Skeletal muscle tissue (tissue), 4 donors: ENCODE measurements around the gene NDUFS4. TPM values are rescaled to one million over a fixed set of nuclear protein-coding genes. Genes with fewer than 3 reads are reported as not detected.
"Not testable (repeated sequence)": the region's sequence is repeated elsewhere in the genome, so short reads cannot be mapped to it uniquely, and the experiment has no call there.

Experiments
- H3K27ac ChIP-seq: one replicate; pipeline ENCODE4 v1.7.0; 2013; ENCODE audit warnings: mild to moderate bottlenecking, low read depth, low read length, inconsistent platforms
- H3K27me3 ChIP-seq, 3 donors: one replicate each; pipeline ENCODE4 v1.7.0; 2013; ENCODE audit warnings: low read length in 3 of 3; ENCODE audit not compliant: control insufficient read depth in 3 of 3, insufficient read depth in 3 of 3
- H3K36me3 ChIP-seq, 3 donors: one replicate each; pipeline ENCODE4 v1.7.0; 2013; ENCODE audit warnings: low read length in 3 of 3; ENCODE audit not compliant: control insufficient read depth in 3 of 3, insufficient read depth in 3 of 3
- H3K4me1 ChIP-seq, 3 donors: one replicate each; pipeline ENCODE4 v1.7.0; 2013; ENCODE audit warnings: low read length in 3 of 3, mild to moderate bottlenecking in 3 of 3; ENCODE audit not compliant: control insufficient read depth in 3 of 3, insufficient read depth in 3 of 3
- H3K4me3 ChIP-seq, 3 donors: one replicate each; pipeline ENCODE4 v1.7.0; 2013; ENCODE audit warnings: low read length in 3 of 3
- H3K9ac ChIP-seq, 3 donors: one replicate each; pipeline ENCODE4 v1.7.0; 2013; ENCODE audit warnings: low read length in 3 of 3, mild to moderate bottlenecking in 3 of 3, moderate library complexity in 2 of 3, low read depth in 1 of 3
- H3K9me3 ChIP-seq, 3 donors: one replicate each; pipeline ENCODE4 v1.7.0; 2013; ENCODE audit warnings: low read length in 3 of 3; ENCODE audit not compliant: control insufficient read depth in 3 of 3
- total RNA-seq: library from RNA; depleted of rRNA; stranded (reverse); fragments of >200 nt; gene quantifications from one replicate; pipeline ENCODE4 v1.2.3, GENCODE V29; 2014
- donor health status: Osteomylitis.

NDUFS4 gene
- total RNA-seq, 1 donor from 2014 or later: 135 TPM

DNA sequence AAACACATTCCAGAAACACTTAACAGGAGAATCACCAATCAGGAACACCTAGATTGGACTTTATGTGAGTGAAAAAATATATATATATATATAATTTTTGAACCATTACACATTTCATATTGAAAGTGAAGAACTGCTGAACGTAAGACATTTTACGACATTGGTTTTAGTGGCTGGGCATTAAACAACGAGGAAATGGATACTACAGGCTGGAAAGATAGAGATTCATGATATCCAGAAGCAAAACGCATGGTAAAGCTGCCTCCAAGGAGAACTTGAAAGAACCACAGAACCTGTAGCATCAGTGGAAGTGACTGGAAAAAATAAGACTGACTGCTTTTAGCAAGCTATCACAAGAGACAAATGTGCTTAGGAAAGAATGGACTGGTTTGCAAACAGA is 13.2 kb upstream of the NDUFS4 start:
- Histone ChIP-seq H3K27ac (no peak overlapping the region), H3K4me1 (no peaks in the 10 kb centered on the region), H3K27me3 (no peaks in the 10 kb centered on the region), H3K9ac (no peak overlapping the region), H3K36me3 (no peaks in the 10 kb centered on the region), H3K4me3 (no peak overlapping the region), H3K9me3 (no peaks in the 10 kb centered on the region)

DNA sequence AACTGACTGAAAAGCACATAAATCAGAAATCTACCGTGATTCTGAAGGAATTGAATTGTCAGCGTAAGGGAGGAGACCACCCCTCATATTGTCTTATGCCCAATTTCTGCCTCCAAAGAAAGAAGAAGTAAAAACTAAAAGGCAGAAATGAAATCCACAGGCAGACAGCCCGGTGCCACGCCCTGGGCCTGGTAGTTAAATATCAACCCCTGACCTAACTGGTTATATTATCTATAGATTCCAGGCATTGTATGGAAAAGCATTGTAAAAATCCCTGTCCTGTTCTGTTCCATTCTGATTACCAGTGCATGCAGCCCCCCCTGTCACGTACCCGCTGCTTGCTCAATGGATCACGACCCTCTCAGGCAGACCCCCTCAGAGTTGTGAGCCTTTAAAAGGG is 11.9 kb upstream of the NDUFS4 start:
- H3K27me3 ChIP-seq, H3K9me3 ChIP-seq, H3K4me1 ChIP-seq, H3K4me3 ChIP-seq, H3K36me3 ChIP-seq, H3K9ac ChIP-seq, H3K27ac ChIP-seq: not testable (repeated sequence)

DNA sequence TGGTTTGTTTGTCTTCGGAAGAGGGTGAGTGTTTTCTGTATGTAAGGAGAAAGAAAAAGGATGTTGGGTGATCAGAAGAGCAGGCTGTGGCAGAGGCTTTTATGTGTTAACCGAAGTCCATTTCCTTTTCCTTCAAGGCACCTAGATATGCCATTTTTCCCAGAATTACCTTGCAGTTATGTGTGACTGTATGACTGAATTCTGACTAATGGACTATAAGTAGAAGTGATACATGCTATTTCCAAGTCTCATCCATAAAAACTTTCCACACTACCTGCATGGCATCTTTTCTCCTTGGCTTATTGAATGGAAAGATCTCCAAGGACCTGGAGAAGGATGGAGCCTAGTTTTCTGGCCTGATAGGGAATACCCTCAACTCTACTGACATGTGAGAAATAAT is 10.6 kb upstream of the NDUFS4 start:
- H3K4me3 ChIP-seq: no peak overlapping the region
- H3K9me3 ChIP-seq: no peaks in the 10 kb centered on the region
- H3K9ac ChIP-seq: no peak overlapping the region

DNA sequence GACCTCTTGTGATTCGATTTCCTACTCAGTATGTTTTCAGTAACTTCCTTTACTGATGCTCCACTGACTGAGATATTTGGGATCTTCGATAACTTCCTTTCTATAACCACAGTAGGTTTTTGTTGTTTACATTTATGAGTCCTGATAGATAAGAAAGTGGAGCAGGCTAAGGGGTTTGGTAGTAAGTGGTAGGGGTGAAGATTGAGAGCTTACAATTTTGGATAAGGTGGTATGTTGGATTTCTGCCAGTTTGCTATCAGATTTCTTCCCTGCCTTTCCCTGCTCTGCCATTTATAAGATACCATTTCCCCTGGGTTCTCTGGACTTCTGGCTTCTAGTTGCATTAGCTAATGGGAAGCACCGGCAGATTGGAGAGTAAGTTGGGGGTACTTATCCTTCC is 7.9 kb upstream of the NDUFS4 start:
- Histone ChIP-seq H3K9ac (no peak overlapping the region), H3K4me3 (no peak overlapping the region), H3K9me3 (no peaks in the 10 kb centered on the region), H3K27me3 (peaks cover 0 to 3% (median 0%) of the 10 kb centered on the region in 3 donors), H3K4me1 (no peaks in the 10 kb centered on the region), H3K36me3 (no peaks in the 10 kb centered on the region), H3K27ac (no peak overlapping the region)

More for the DNA sequence above, 10.6 kb upstream of the NDUFS4 start:
- Histone ChIP-seq H3K4me1 (no peaks in the 10 kb centered on the region), H3K27me3 (no peaks in the 10 kb centered on the region), H3K36me3 (no peaks in the 10 kb centered on the region), H3K27ac (no peak overlapping the region)

DNA sequence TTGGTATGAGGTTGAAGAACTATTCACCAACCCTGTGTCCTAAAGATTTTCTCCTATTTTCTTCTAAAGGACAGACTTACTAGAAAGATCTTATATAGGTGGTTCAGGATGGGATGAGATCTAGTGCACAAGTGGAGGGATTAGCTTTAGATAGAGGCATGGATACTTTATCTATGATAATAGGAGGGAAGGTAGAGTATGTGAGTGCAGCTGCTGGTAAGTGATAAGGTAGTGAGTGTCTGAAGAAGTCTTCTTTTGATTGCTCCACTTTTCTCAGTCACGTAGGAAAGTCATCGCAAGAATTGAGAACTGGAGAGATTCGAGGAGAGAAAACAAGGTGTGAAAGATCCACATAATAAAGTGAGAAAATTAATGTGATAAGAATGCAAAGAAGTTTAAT is 6.0 kb upstream of the NDUFS4 start:
- no peak overlapping the region for H3K27ac ChIP-seq
- no peaks in the 10 kb centered on the region for H3K4me1 ChIP-seq
- no peak overlapping the region for H3K9ac ChIP-seq
- peaks cover 0 to 3% (median 0%) of the 10 kb centered on the region in 3 donors for H3K27me3 ChIP-seq
- H3K4me3 ChIP-seq: no peak overlapping the region
- no peaks in the 10 kb centered on the region for H3K36me3 ChIP-seq
- no peaks in the 10 kb centered on the region for H3K9me3 ChIP-seq

DNA sequence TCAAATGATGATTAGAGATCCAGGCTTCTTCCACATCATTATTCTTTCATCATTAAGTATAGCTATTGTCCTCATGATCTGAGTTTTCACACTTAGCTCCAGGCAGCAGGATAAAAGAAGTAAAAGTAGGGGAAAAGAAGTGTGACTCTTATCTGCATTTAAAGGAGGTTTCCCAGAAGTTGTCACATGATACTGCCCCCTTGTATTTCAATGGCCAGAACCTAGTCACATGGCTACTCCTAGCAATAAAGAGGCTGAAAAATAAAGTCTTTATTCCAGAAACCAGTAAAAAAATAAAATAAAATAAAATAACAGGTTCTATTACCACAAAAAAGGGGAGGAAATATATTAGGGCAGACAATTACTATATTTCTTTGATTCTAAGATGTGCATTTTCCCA is 5.3 kb upstream of the NDUFS4 start:
- no peak overlapping the region for H3K4me3 ChIP-seq
- no peak overlapping the region for H3K9ac ChIP-seq
- H3K4me1 ChIP-seq: peaks cover 0 to 4% (median 0%) of the 10 kb centered on the region in 3 donors
- H3K27me3 ChIP-seq: peaks cover 0 to 3% (median 0%) of the 10 kb centered on the region in 3 donors
- H3K27ac ChIP-seq: no peak overlapping the region
- no peaks in the 10 kb centered on the region for H3K9me3 ChIP-seq
- no peaks in the 10 kb centered on the region for H3K36me3 ChIP-seq

DNA sequence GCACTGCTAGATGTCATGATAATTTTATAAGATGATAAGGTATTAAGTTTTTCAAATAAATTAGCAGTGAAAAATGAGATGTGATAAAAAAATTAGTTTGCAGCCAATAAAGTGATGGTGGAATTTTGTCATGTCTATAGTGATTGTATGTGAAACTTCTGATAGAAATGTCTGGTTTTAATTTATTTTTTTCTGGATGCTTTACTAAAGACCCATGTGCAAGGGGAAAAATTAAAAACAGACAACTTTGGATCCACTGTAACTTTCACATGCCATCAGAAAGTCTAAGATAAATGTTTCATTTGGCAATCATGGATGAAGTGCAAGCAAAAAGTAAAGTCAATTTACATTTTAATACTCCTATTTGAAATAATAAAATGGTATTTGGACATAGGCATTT is 4.4 kb upstream of the NDUFS4 start:
- H3K9me3 ChIP-seq: no peaks in the 10 kb centered on the region
- peaks cover 0 to 3% (median 0%) of the 10 kb centered on the region in 3 donors for H3K27me3 ChIP-seq
- no peak overlapping the region for H3K27ac ChIP-seq
- peaks cover 0 to 5% (median 5%) of the 10 kb centered on the region in 3 donors for H3K4me1 ChIP-seq
- H3K36me3 ChIP-seq: no peaks in the 10 kb centered on the region
- no peak overlapping the region for H3K9ac ChIP-seq
- no peak overlapping the region for H3K4me3 ChIP-seq

DNA sequence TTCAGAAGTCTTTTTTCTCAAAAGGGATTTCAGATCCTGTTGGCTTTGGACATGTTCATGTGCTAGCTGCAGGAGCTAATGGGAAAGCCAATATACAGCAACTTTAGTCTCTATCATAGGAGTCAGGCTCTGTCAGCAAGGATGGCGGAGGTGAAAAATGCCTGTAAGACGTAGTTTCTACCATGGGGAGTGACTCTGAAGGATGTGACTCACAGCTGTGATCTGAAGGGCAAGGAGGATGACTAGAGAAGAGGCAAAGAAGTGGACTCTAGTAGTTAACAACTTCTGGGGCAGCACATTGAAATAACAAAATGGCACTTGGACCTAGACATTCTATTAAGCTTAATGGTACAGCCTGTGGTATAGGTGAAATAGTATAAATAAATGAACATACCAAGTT is 3.1 kb upstream of the NDUFS4 start:
- no peaks in the 10 kb centered on the region for H3K36me3 ChIP-seq
- H3K27ac ChIP-seq: no peak overlapping the region
- H3K9ac ChIP-seq: no peak overlapping the region
- H3K4me3 ChIP-seq: no peak overlapping the region
- peaks cover 0 to 3% (median 0%) of the 10 kb centered on the region in 3 donors for H3K27me3 ChIP-seq
- H3K9me3 ChIP-seq: no peaks in the 10 kb centered on the region
- peaks cover 0 to 9% (median 5%) of the 10 kb centered on the region in 3 donors for H3K4me1 ChIP-seq

DNA sequence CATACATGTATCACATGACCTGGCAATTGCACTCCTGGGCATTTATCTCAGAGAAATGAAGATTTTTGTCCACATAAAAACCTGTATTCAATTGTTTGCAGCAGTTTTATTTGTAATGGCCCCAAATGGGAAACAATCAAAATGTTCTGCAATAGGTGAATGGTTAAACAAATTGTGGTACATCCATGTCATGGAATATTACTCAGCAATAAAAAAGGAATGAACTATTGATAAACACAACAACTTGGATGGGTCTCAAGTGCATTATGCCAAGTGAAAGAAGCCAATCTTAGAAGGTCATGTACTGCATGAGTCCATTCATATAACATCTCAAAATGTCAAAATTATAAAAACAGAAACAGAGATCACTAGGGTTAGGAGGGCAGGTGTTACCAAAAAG is 1.5 kb upstream of the NDUFS4 start:
- no peaks in the 10 kb centered on the region for H3K9me3 ChIP-seq
- H3K4me1 ChIP-seq: peaks cover 0 to 14% (median 5%) of the 10 kb centered on the region in 3 donors
- H3K27me3 ChIP-seq: peaks cover 0 to 3% (median 0%) of the 10 kb centered on the region in 3 donors
- no peak overlapping the region for H3K27ac ChIP-seq
- H3K4me3 ChIP-seq: no peak overlapping the region
- H3K9ac ChIP-seq: no peak overlapping the region
- H3K36me3 ChIP-seq: no peaks in the 10 kb centered on the region

DNA sequence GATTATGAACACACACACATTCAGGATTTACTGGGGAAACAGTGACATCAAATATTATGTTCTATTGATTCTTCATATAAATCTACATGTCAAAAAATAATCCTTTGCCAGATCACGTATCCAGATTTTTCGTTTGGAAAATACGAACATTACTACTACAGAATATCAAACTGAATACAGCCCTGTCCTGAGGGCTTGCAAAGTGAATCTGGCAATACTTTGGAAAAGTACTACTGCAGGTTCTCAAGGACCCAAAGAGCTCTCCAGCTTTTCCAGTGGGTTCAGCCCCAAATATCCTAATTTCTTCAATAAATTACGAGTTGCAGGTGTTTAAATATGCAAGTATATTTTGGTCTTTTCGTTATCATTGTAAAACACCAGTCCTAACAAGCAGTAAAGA is 411 bp upstream of the NDUFS4 start:
- Histone ChIP-seq H3K4me1 (peaks cover 0 to 22% (median 5%) of the 10 kb centered on the region in 3 donors), H3K9ac (peak overlapping the region; percentile 88 to 96 (median 94)), H3K27ac (peak overlapping the region; percentile 96)

DNA sequence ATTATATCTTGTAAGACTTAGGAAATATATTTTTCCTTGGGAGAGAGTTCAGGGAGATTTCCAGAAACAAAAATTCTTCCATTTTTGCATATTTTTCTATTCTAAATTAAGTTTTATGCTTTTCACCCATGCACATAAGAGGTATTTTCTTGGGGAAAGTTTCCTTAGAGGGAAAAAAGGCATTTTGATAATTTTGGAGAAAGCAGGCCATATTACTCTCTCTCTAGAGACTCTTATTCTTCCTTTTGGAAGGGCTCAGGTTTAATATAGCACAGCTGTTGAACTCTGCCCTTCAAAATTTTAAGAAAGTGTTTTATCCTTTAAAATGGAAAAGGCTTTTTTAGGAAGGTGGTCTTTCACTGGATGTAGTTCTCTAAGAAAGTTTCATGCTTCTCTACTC is 8.0 kb downstream of the NDUFS4 start:
- Histone ChIP-seq H3K27me3 (no peaks in the 10 kb centered on the region), H3K4me1 (peaks cover 0 to 12% (median 2%) of the 10 kb centered on the region in 3 donors), H3K9ac (no peak overlapping the region), H3K27ac (no peak overlapping the region), H3K36me3 (no peaks in the 10 kb centered on the region), H3K4me3 (no peak overlapping the region), H3K9me3 (no peaks in the 10 kb centered on the region)

More for the DNA sequence above, 411 bp upstream of the NDUFS4 start:
- Histone ChIP-seq H3K36me3 (no peaks in the 10 kb centered on the region), H3K27me3 (peaks cover 0 to 3% (median 0%) of the 10 kb centered on the region in 3 donors), H3K4me3 (peak overlapping the region; percentile 95 to 99 (median 96)), H3K9me3 (no peaks in the 10 kb centered on the region)
